HepG2 (cell line): Measurements from ENCODE around the gene SEPTIN10. TPM values are rescaled to one million over a fixed set of nuclear protein-coding genes. Genes with fewer than 3 reads are reported as not detected.

Experiments used
- CEBPZ ChIP-seq: IDR thresholded peaks from 2 replicates; pipeline ENCODE4 v1.6.1; 2012; ENCODE audit warnings: low read length, improper control_type of control experiment
- ELF3 ChIP-seq: IDR thresholded peaks from 2 replicates; pipeline ENCODE4 v1.6.1; 2016; ENCODE audit warnings: missing genetic modification reagents, missing compliant biosample characterization
- ERF ChIP-seq: IDR thresholded peaks from 2 replicates; pipeline ENCODE4 v1.6.1; 2018; ENCODE audit warnings: missing biosample characterization, missing genetic modification reagents
- FOXA3 ChIP-seq: IDR thresholded peaks from 2 replicates; pipeline ENCODE4 v1.6.1; 2016; ENCODE audit warnings: missing genetic modification reagents, missing compliant biosample characterization
- HBP1 ChIP-seq: IDR thresholded peaks from 2 replicates; pipeline ENCODE4 v1.6.1; 2016; ENCODE audit warnings: low read depth, control low read depth
- HES4 ChIP-seq: sonication (generic); formaldehyde crosslinking; IDR thresholded peaks from 2 replicates; pipeline ENCODE4 v1.9.0; 2021; ENCODE audit warnings: mild to moderate bottlenecking, missing genetic modification reagents, borderline replicate concordance
- HOXA5 ChIP-seq: sonication (generic); formaldehyde crosslinking; IDR thresholded peaks from 2 replicates; pipeline ENCODE4 v1.4.0; 2020; ENCODE audit warnings: missing genetic modification reagents
- MYNN ChIP-seq: sonication (generic); formaldehyde crosslinking; IDR thresholded peaks from 2 replicates; pipeline ENCODE4 v1.4.0; 2020; ENCODE audit warnings: mild to moderate bottlenecking, low read depth, missing genetic modification reagents
- NBN ChIP-seq: fragments of 450-650 bp; conservative IDR thresholded peaks from 2 replicates; pipeline ENCODE4 v1.6.1; 2017
- NCOR1 ChIP-seq: fragments of 200-600 bp; sonication (generic); IDR thresholded peaks from 2 replicates; pipeline ENCODE4 v1.7.0; 2017; ENCODE audit warnings: antibody characterized with exemption, low read length, borderline replicate concordance
- NFKB2 ChIP-seq: sonication (generic); formaldehyde crosslinking; IDR thresholded peaks from 2 replicates; pipeline ENCODE4 v1.4.0; 2020; ENCODE audit warnings: missing genetic modification reagents, borderline replicate concordance
- NRL ChIP-seq: sonication (generic); formaldehyde crosslinking; IDR thresholded peaks from 2 replicates; pipeline ENCODE4 v1.5.0; 2020; ENCODE audit warnings: missing genetic modification reagents, mild to moderate bottlenecking, moderate library complexity, borderline replicate concordance
- PAX8 ChIP-seq: sonication (generic); formaldehyde crosslinking; IDR thresholded peaks from 2 replicates; pipeline ENCODE4 v1.8.0; 2022; ENCODE audit warnings: mild to moderate bottlenecking, missing genetic modification reagents, borderline replicate concordance
- POGZ ChIP-seq: sonication (generic); formaldehyde crosslinking; IDR thresholded peaks from 2 replicates; pipeline ENCODE4 v1.4.0; 2020; ENCODE audit warnings: mild to moderate bottlenecking, missing genetic modification reagents
- SNAPC2 ChIP-seq: sonication (generic); formaldehyde crosslinking; IDR thresholded peaks from 2 replicates; pipeline ENCODE4 v1.8.1; 2022; ENCODE audit warnings: mild to moderate bottlenecking, missing genetic modification reagents
- ZBTB7B ChIP-seq: sonication (generic); formaldehyde crosslinking; IDR thresholded peaks from 2 replicates; pipeline ENCODE4 v1.4.0; 2020; ENCODE audit warnings: missing genetic modification reagents
- ZFX ChIP-seq: sonication (generic); formaldehyde crosslinking; IDR thresholded peaks from 2 replicates; pipeline ENCODE4 v1.4.0; 2020; ENCODE audit warnings: mild to moderate bottlenecking, low read depth, missing genetic modification reagents, moderate library complexity
- ZGPAT ChIP-seq: IDR thresholded peaks from 2 replicates; pipeline ENCODE4 v1.6.1; 2016; ENCODE audit warnings: mild to moderate bottlenecking
- ZMYM4 ChIP-seq: sonication (generic); formaldehyde crosslinking; IDR thresholded peaks from 2 replicates; pipeline ENCODE4 v1.8.1; 2023; ENCODE audit warnings: mild to moderate bottlenecking, missing genetic modification reagents
- ZNF580 ChIP-seq: IDR thresholded peaks from 2 replicates; pipeline ENCODE4 v1.6.1; 2016; ENCODE audit warnings: low read depth, borderline replicate concordance
- ZNF691 ChIP-seq: sonication (generic); formaldehyde crosslinking; IDR thresholded peaks from 2 replicates; pipeline ENCODE4 v1.4.0; 2020; ENCODE audit warnings: missing genetic modification reagents, low read depth, mild to moderate bottlenecking, borderline replicate concordance
- polyA plus RNA-seq, 8 experiments: library from polyadenylated mRNA; depleted of rRNA in 3 of 8; stranded (reverse) in 7 of 8; unstranded in 1 of 8; fragments of >200 nt; fragmentation: Illumina TruSeq in 4 of 8; extraction: Trizol in 4 of 8; gene quantifications; 2 replicates each; pipeline versions ENCODE4 v1.2.1 to v1.2.3, GENCODE V29; 2011 to 2016; ENCODE audit warnings: low read depth in 4 of 8, missing spikeins in 1 of 8, mixed read lengths in 1 of 8; ENCODE audit not compliant: insufficient read depth in 1 of 8
- total RNA-seq, 5 experiments: library from RNA; depleted of rRNA; stranded (reverse); fragments of >200 nt; fragmentation: Illumina TruSeq; extraction: Trizol; gene quantifications; 2 replicates each; pipeline ENCODE4 v1.2.3, GENCODE V29; 2016; ENCODE audit warnings: low read depth in 1 of 5

SEPTIN10 gene
- total and polyA plus RNA-seq, 2 of the 13 experiments (the other 11 are each of a cell fraction or from before 2014, with no cell fraction given), result 45.8 to 67.5 TPM

GRCh38 chr2:109516445-109517117 lies 97.2 kb downstream of the SEPTIN10 start (continued):
- TF ChIP-seq ZBTB7B (peak; percentile 66; the same call in 1 of the 2 replicates), NFKB2 (CRISPR knock-in tag) (peak; percentile 58; the same call in 1 of the 2 replicates), HES4 (CRISPR knock-in tag) (0 out of 2 replicates have a peak, but pooled peaks have one; percentile 35), ZGPAT (CRISPR knock-in tag) (peak; percentile 16; the same call in 1 of the 2 replicates), NRL (peak; percentile 85), ELF3 (CRISPR knock-in tag) (peak; percentile 49; the same call in 1 of the 2 replicates), ZMYM4 (CRISPR knock-in tag) (peak; percentile 73), POGZ (CRISPR knock-in tag) (peak; percentile 42; the same call in 1 of the 2 replicates), HOXA5 (0 out of 2 replicates have a peak, but pooled peaks have one; percentile 60), ZNF691 (CRISPR knock-in tag) (peak; percentile 72; the same call in 1 of the 2 replicates), CEBPZ (no peak), ZFX (CRISPR knock-in tag) (peak; percentile 67), PAX8 (0 out of 2 replicates have a peak, but pooled peaks have one; percentile 2), FOXA3 (CRISPR knock-in tag) (peak; percentile 25; the same call in 1 of the 2 replicates), NCOR1 (0 out of 2 replicates have a peak, but pooled peaks have one; percentile 27), NBN (no peak), ERF (CRISPR knock-in tag) (0 out of 2 replicates have a peak, but pooled peaks have one; percentile 41), MYNN (CRISPR knock-in tag) (no peak), SNAPC2 (CRISPR knock-in tag) (0 out of 2 replicates have a peak, but pooled peaks have one; percentile 66), ZNF580 (CRISPR knock-in tag) (peak; percentile 62; the same call in 1 of the 2 replicates), HBP1 (CRISPR knock-in tag) (no peak)
